Muscle layer of duodenum (tissue), 2 donors: ENCODE measurements around the gene GNB1L.

ENCODE experiments used
- H3K27ac ChIP-seq: one replicate; pipeline ENCODE4 v1.7.0; 2013; ENCODE audit warnings: mild to moderate bottlenecking, low read length
- H3K27me3 ChIP-seq: one replicate; pipeline ENCODE4 v1.7.0; 2013; ENCODE audit warnings: low read depth, mild to moderate bottlenecking, control low read depth, low read length
- H3K36me3 ChIP-seq, 2 donors: one replicate each; pipeline ENCODE4 v1.7.0; 2013; ENCODE audit warnings: low read length in 2 of 2, control low read depth in 1 of 2, mild to moderate bottlenecking in 1 of 2; ENCODE audit not compliant: insufficient read depth in 2 of 2, control insufficient read depth in 1 of 2
- H3K4me1 ChIP-seq, 2 donors: one replicate each; pipeline ENCODE4 v1.7.0; 2013; ENCODE audit warnings: low read length in 2 of 2, mild to moderate bottlenecking in 2 of 2, control low read depth in 1 of 2, moderate library complexity in 1 of 2; ENCODE audit not compliant: insufficient read depth in 2 of 2, control insufficient read depth in 1 of 2
- H3K4me3 ChIP-seq, 2 donors: one replicate each; pipeline ENCODE4 v1.7.0; 2013; ENCODE audit warnings: low read length in 2 of 2, low read depth in 1 of 2, mild to moderate bottlenecking in 1 of 2
- H3K9me3 ChIP-seq, 2 donors: one replicate each; pipeline ENCODE4 v1.7.0; 2013; ENCODE audit warnings: low read length in 2 of 2, control low read depth in 1 of 2, mild to moderate bottlenecking in 1 of 2; ENCODE audit not compliant: control insufficient read depth in 1 of 2
- donor health status: healthy.

GNB1L gene

DNA sequence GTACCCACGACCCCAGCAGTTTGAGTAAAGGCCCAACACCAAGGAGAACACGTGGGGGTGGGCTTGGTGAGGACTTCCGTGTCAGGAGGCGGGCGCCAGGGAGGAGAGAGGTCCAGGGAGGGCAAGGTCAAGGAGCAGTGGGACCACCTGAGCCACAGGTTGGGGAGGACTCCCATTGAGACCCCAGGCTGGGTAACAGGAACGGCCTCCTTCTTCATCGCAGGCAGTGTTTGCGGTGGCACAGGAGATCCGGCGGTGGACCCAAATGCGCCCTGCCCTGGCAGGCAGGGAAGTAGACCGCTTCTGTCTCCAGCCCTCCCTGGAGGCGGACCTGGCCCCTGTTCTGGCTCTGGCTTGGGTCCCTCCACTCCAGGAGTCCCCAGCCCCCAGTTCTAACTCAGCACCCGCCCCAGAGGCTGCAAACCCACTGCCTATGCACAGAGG is 100.0 kb downstream of the GNB1L start:
- Histone ChIP-seq H3K36me3 (no peaks in the 10 kb centered on the region), H3K4me3 (no peak overlapping the region), H3K27ac (no peak overlapping the region), H3K27me3 (peaks cover 40% of the 10 kb centered on the region), H3K9me3 (no peaks in the 10 kb centered on the region), H3K4me1 (peaks cover 0 to 40% of the 10 kb centered on the region in 2 donors)

DNA sequence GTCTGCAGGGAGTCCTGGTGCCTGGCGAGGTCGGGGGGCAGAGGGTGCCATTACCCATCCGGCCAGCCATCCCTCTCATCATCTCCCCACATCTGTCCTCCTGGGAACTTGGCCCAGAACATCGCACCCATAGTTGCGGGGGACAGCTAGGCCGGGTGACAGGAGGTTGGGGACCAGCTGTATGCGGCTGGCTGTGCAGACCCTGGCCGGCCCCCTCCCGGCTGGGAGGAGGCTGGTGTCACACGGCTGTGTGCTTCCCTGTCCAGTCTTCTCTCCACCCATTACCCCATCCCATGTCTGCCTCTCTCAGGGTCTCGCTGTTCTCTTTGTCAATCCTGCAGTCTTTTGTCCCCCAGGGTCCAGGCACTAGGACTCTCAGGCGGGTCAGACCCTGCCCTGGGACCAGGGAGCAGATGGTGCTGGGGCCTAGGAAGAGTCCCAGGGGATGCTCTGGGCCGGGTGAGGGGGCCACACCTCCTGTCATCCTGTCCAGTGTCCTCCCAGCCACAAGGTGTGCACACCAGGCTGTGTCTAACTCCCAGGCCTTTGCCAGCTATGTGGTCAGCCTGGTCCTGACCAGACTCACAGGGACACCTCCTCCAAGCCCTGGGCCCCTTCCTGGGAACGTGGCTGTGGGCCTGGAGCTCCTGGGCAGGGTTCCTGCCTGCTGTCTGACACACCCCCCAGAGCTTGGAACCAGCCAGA is 100.5 kb downstream of the GNB1L start:
- Histone ChIP-seq H3K27me3 (peaks cover 38% of the 10 kb centered on the region), H3K9me3 (no peaks in the 10 kb centered on the region), H3K36me3 (no peaks in the 10 kb centered on the region), H3K4me3 (no peak overlapping the region), H3K27ac (no peak overlapping the region), H3K4me1 (peaks cover 0 to 34% of the 10 kb centered on the region in 2 donors)

DNA sequence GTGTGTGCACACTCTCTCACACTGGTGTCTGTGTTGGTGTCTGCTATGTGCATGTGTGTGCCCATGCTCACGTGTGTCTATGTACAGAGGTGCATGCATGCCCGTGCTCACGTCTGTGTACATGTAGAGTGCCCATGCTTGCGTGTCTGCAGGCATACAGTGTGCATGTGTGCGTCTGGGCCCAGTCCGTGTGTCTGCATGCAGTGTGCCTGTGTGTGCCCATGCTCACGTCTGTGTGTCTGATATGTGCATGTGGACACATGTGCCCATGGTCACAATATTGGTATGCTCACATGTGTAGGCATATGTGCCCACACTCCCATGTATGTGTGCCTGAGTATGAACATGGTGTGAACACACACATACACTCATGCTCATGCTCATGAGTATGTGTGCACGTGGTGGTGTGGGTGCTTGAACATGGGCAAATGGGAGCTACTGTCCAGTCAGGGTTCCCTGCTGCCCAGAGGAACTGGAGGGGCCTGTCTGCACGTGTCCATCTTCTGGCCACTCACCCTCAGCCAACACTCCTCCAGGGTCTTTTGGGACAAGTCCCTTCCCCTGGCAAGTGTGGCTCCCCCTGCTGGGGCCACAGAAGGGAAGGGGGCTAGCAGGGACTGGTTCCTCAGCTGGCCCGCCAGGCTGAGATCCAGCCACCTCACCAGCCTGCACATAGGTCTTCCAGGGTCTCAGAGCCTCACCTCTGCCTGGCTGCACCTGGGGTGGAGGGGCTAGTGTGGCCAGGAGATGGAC is 101.4 kb downstream of the GNB1L start:
- Histone ChIP-seq H3K9me3 (no peaks in the 10 kb centered on the region), H3K27ac (no peak overlapping the region), H3K36me3 (no peaks in the 10 kb centered on the region), H3K4me3 (no peak overlapping the region), H3K4me1 (peaks cover 0 to 27% of the 10 kb centered on the region in 2 donors), H3K27me3 (peaks cover 39% of the 10 kb centered on the region)

DNA sequence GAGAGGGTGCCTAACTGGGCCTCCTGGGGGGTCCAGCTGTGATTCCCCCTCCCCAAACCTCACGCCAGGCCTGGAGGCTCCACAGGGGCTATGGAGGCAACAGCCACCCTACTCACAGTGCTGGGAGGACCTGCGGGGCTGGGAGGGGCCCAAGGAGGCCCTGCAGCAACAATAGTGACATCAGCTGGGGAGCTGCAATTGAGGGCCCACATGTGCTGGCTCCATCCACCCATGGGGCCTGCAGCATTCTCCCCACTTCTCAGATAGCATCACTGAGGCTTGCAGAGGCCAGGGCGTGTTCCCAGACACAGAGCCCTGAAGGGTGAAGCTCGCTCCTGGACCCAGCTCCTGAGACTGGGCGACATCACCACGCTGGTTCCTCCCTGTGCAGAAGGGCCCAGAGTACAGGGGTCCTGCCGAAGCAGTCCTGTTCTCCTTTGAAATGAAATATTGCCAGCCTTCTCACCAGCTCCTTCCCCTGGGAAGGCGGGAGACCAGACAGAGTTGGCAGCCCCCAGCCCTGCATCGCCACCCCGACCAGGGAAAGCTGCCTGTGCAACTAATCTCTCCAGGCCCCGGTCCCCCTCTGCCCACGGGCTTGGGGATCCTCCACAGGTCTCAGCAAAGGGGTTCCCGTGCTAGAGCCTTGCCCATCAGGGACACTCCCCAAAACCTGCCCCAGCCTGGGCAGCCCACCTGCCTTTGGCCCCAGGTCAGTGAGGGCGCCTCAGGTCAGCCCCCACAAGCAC is 103.0 kb downstream of the GNB1L start:
- Histone ChIP-seq H3K27ac (no peak overlapping the region), H3K4me3 (no peak overlapping the region), H3K4me1 (peaks cover 0 to 20% of the 10 kb centered on the region in 2 donors), H3K9me3 (no peaks in the 10 kb centered on the region), H3K36me3 (no peaks in the 10 kb centered on the region), H3K27me3 (peaks cover 39% of the 10 kb centered on the region)

DNA sequence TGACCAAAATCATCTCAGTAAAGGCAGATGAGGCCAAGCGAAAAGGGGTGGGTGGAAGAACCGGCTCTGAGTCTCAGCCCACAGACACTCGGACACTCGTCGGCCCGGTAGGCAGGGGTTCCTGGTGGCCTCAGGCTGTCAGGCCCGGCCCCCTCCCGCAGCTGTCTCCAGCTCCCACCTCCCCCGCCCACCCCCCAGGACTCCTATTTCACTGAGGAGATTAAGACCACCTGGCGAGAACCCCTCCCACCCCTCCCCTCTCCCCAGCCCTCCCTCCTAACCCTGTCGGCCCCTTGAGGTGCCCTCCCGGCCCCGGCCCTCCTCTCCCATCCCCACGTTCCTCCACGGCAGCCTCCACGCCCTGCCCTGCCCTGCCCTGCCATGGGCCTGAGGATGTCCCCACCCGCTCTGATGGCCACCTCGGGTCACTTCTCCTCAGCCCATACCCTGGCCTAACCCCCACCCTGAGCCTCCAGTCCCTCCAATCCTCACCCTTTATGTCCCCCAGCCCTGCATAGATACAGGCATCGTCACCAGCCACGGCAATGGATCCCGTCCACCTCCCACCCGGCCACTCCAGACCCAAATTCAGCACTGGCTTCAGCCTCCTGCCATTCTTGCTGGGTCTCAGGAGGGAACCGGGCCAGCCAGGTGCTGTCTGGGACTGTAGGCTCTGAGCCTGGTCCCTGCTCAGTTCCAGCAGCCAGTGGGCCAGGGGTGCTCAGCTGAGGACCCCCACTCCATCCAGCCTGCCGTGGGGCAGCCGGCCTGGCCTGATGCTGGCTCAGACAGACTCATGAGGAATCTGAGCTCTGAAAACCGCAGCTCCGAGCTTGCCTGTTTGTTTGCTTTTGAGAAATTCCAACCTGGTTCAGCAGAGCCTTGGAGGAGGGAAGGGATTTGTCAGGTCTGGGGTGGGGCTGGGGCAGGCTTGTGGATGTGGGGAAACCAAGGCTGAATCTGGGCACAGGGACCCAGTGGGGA is 103.9 kb downstream of the GNB1L start:
- Histone ChIP-seq H3K36me3 (no peaks in the 10 kb centered on the region), H3K27me3 (peaks cover 32% of the 10 kb centered on the region), H3K9me3 (no peaks in the 10 kb centered on the region), H3K4me1 (peaks cover 0 to 11% of the 10 kb centered on the region in 2 donors), H3K4me3 (no peak overlapping the region), H3K27ac (no peak overlapping the region)

DNA sequence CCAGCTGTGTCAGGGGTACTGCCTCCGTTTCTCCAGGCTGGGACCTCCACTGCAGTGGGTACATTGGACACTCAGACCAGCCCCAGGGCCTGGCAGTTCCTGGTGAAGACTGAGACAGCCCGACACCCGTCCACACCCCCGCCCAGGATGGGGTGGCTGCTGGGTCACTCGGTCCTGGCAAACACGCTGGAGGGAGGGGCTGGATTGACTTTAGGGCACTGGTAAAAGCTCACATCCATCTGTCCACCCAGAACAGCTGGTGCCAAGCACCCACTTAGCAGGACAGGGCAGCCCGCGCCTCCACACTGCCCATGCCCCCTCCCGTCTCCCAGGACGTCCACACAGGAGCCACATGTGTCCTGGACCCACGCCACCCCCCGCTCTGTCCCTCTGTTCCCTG is 104.8 kb downstream of the GNB1L start:
- Histone ChIP-seq H3K4me3 (no peak overlapping the region), H3K27me3 (peaks cover 23% of the 10 kb centered on the region), H3K36me3 (no peaks in the 10 kb centered on the region), H3K9me3 (no peaks in the 10 kb centered on the region), H3K27ac (no peak overlapping the region), H3K4me1 (peaks cover 0 to 2% of the 10 kb centered on the region in 2 donors)

DNA sequence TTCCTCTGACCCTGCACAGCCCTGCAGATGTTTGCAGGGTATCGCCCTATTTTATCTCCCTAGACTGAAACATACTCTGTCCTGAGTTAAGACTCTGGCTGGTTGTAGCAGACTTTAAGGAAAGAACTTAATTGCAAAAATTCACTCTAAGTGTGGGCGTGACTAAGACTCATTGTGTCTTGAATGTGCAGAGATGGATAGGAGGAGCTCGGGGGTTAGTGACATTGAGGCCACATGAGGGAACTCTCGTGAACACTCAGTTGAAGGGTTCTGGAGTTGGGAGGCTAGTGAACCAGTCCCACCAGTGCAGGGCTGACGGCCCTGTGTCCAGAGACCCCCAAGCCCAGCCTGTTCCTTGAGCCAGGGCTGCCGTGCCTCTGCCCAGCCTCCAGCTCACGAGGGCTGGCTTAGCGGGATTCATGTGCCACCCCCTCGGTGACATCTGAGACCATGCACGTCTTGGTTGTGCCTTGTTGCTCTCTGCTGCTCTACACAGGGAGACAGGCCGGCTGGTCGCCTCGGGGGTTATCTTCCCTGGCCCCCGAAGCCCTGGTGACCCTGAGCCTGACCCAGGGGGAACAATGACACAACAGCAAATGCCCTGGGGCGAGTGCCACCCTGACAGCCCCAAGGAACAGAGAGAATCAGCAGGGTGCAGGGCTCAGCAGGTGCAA is 105.5 kb downstream of the GNB1L start:
- Histone ChIP-seq H3K27me3 (peaks cover 15% of the 10 kb centered on the region), H3K36me3 (no peaks in the 10 kb centered on the region), H3K9me3 (no peaks in the 10 kb centered on the region), H3K27ac (no peak overlapping the region), H3K4me3 (no peak overlapping the region), H3K4me1 (no peaks in the 10 kb centered on the region)

DNA sequence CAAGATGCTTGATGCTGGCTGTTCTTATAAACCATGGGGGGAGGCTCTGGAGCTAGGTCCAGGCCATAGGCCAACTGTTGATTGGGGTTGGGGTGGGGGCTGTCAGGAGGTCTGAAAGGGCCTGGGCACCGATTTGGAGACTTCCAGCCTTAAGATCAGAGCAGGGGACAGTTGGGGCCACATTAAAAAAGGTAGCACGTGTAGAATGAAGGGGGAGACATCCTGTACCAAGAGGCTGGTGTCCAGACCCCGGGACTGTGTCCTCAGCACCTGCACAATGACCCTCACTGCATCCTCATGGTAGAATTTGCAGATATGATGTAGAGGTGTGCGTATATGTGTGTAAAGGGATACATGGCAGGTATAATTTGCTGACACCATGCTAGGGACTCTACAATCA is 106.5 kb downstream of the GNB1L start:
- no peak overlapping the region for H3K4me3 ChIP-seq
- H3K4me1 ChIP-seq, result no peaks in the 10 kb centered on the region
- H3K36me3 ChIP-seq, result no peaks in the 10 kb centered on the region
- peaks cover 12% of the 10 kb centered on the region for H3K27me3 ChIP-seq
- no peaks in the 10 kb centered on the region for H3K9me3 ChIP-seq
- H3K27ac ChIP-seq, result no peak overlapping the region

DNA sequence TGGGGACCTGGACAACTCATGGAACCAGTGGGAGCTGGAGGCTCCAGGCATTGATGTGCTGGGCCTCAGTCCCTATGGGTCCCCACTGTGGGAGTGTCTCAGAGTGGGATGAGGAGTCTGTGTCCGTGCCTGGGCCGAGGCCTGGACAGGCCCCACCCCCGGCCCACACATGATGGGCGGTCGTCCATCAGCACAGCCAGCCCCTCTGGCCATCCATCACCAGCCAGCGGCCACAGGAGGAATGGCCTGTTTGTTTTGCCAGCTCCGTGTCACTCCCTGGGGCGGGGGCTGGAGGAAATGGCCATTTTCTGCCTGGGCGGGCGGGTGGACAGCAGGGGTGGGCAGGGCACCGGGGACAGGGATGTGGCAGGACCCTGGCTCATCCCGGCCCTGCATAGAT is 107.1 kb downstream of the GNB1L start:
- no peak overlapping the region for H3K4me3 ChIP-seq
- no peaks in the 10 kb centered on the region for H3K4me1 ChIP-seq
- H3K27me3 ChIP-seq, result peaks cover 12% of the 10 kb centered on the region
- no peaks in the 10 kb centered on the region for H3K9me3 ChIP-seq
- no peak overlapping the region for H3K27ac ChIP-seq
- no peaks in the 10 kb centered on the region for H3K36me3 ChIP-seq

DNA sequence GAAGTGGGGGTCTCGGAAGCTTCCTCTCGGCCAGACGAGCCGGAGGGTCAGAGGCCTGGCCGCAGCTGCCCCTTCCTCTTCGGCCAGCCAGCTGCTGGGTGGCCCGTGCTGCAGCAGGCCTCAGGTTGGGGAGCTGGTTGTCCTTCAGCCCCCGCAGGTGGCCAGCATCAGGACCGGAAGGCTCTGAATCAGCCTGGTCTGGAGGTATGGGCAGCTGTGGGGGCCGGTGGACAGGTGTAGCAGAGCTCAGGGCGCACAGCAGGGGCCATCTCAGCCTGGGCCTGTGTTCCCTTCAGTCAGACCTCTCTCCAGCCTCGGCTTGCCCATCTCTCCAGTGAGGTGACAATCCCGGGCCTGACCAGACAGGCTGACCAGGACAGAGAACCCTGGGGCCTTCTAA is 107.9 kb downstream of the GNB1L start:
- Histone ChIP-seq H3K27ac (no peak overlapping the region), H3K4me1 (no peaks in the 10 kb centered on the region), H3K36me3 (no peaks in the 10 kb centered on the region), H3K27me3 (peaks cover 12% of the 10 kb centered on the region), H3K4me3 (no peak overlapping the region), H3K9me3 (no peaks in the 10 kb centered on the region)
